ENCODE data around the gene RNF10.

Gene RNF10

GRCh38 chr12:120588948-120589930 is 55.1 kb downstream of the RNF10 start:
- Histone ChIP-seq H3K27me3 (ENCODE audit: low read length) (no peaks in the 10 kb centered on the region), H2AFZ (ENCODE audit: low read depth, low read length, severe bottlenecking) (no peak overlapping the region), H3K4me3 (ENCODE audit: insufficient read depth, low read length, poor library complexity, severe bottlenecking) (no peak overlapping the region), H3K27ac (ENCODE audit: low read depth, low read length) (no peak overlapping the region), H3K9me3 (ENCODE audit: insufficient read depth, low read length) (no peaks in the 10 kb centered on the region), H3F3A (ENCODE audit: insufficient read depth) (no peaks in the 10 kb centered on the region), H4K20me1 (ENCODE audit: low read depth, low read length) (no peaks in the 10 kb centered on the region), H3K9ac (ENCODE audit: low read length) (no peak overlapping the region), H3K9me2 (replicated peaks; ENCODE audit: insufficient read depth, low read length) (no peaks in the 10 kb centered on the region), H3K4me2 (ENCODE audit: low read depth, low read length, poor library complexity, severe bottlenecking) (no peak overlapping the region), H3K36me3 (ENCODE audit: low read length) (no peaks in the 10 kb centered on the region), H3K79me2 (ENCODE audit: insufficient read depth, low read length) (no peaks in the 10 kb centered on the region)
- no peak for TF ChIP-seq EZH2phosphoT487 (conservative IDR thresholded peaks at IDR 0.05; ENCODE audit: low read length)
- no peak for TF ChIP-seq CTCF (IDR thresholded peaks at IDR 0.05; ENCODE audit: insufficient read depth, low read length, poor library complexity, severe bottlenecking)

GRCh38 chr12:120590741-120591407 is 56.7 kb downstream of the RNF10 start:
- no peaks in the 10 kb centered on the region for H3F3A ChIP-seq (ENCODE audit: insufficient read depth)
- no peak overlapping the region for H3K4me2 ChIP-seq (ENCODE audit: low read depth, low read length, poor library complexity, severe bottlenecking)
- H2AFZ ChIP-seq (ENCODE audit: low read depth, low read length, severe bottlenecking), result no peak overlapping the region
- H3K9ac ChIP-seq (ENCODE audit: low read length), result no peak overlapping the region
- H3K9me3 ChIP-seq (ENCODE audit: insufficient read depth, low read length), result no peaks in the 10 kb centered on the region
- H4K20me1 ChIP-seq (ENCODE audit: low read depth, low read length), result no peaks in the 10 kb centered on the region
- no peak overlapping the region for H3K4me3 ChIP-seq (ENCODE audit: insufficient read depth, low read length, poor library complexity, severe bottlenecking)
- H3K36me3 ChIP-seq (ENCODE audit: low read length), result no peaks in the 10 kb centered on the region
- no peak overlapping the region for H3K27ac ChIP-seq (ENCODE audit: low read depth, low read length)
- H3K79me2 ChIP-seq (ENCODE audit: insufficient read depth, low read length), result no peaks in the 10 kb centered on the region
- H3K9me2 ChIP-seq (replicated peaks; ENCODE audit: insufficient read depth, low read length), result no peaks in the 10 kb centered on the region
- TF ChIP-seq EZH2phosphoT487 (conservative IDR thresholded peaks at IDR 0.05; ENCODE audit: low read length) (no peak), CTCF (IDR thresholded peaks at IDR 0.05; ENCODE audit: insufficient read depth, low read length, poor library complexity, severe bottlenecking) (no peak)
- H3K27me3 ChIP-seq (ENCODE audit: low read length), result no peaks in the 10 kb centered on the region

- Histone ChIP-seq H3K27ac (ENCODE audit: low read depth, low read length) (no peak overlapping the region), H3K36me3 (ENCODE audit: low read length) (no peaks in the 10 kb centered on the region), H3F3A (ENCODE audit: insufficient read depth) (no peaks in the 10 kb centered on the region), H3K9me3 (ENCODE audit: insufficient read depth, low read length) (no peaks in the 10 kb centered on the region), H3K27me3 (ENCODE audit: low read length) (no peaks in the 10 kb centered on the region), H3K9ac (ENCODE audit: low read length) (no peak overlapping the region), H2AFZ (ENCODE audit: low read depth, low read length, severe bottlenecking) (no peak overlapping the region), H3K79me2 (ENCODE audit: insufficient read depth, low read length) (no peaks in the 10 kb centered on the region), H3K4me3 (ENCODE audit: insufficient read depth, low read length, poor library complexity, severe bottlenecking) (no peak overlapping the region), H4K20me1 (ENCODE audit: low read depth, low read length) (no peaks in the 10 kb centered on the region), H3K9me2 (replicated peaks; ENCODE audit: insufficient read depth, low read length) (no peaks in the 10 kb centered on the region), H3K4me2 (ENCODE audit: low read depth, low read length, poor library complexity, severe bottlenecking) (no peak overlapping the region)
- TF ChIP-seq EZH2phosphoT487 (conservative IDR thresholded peaks at IDR 0.05; ENCODE audit: low read length) (no peak), CTCF (IDR thresholded peaks at IDR 0.05; ENCODE audit: insufficient read depth, low read length, poor library complexity, severe bottlenecking) (no peak)
Measured at GRCh38 chr12:120592121-120593049, 58.2 kb downstream of the RNF10 start.
